Activated naive CD4-positive, alpha-beta T cell treated with anti-CD3 and anti-CD28 coated beads, Interleukin-2, amount 50 U/mL, for 72 hours (primary cell): ENCODE data around the gene CTPS1. TPM values are rescaled to one million over a fixed set of nuclear protein-coding genes. Genes with fewer than 3 reads are reported as not detected.

Source experiments
- ATAC-seq, 2 donors: fragments of 150-1000 bp; cut with Tn5 transposase; 2 replicates each; pipeline ENCODE4 v1.10.0; 2021; ENCODE audit warnings: mild to moderate bottlenecking in 2 of 2, moderate library complexity in 2 of 2
- DNase-seq, 2 donors: peaks; one replicate each; pipeline ENCODE4 v3.0.0; 2021 to 2022; ENCODE audit warnings: low spot score in 2 of 2
- H3K27ac Mint-ChIP-seq, 2 donors: one replicate each; pipeline ENCODE4 v1.8.0; 2022; ENCODE audit warnings: mild to moderate bottlenecking in 2 of 2, mixed read lengths in 2 of 2
- H3K36me3 Mint-ChIP-seq, 2 donors: one replicate each; pipeline ENCODE4 v1.8.0; 2022; ENCODE audit warnings: mixed read lengths in 2 of 2
- H3K9me3 Mint-ChIP-seq, 2 donors: one replicate each; pipeline ENCODE4 v1.8.0; 2022; ENCODE audit warnings: mixed read lengths in 2 of 2
- total RNA-seq, 2 donors: library from RNA; stranded (reverse); gene quantifications; one replicate each; pipeline ENCODE4 v1.2.3, GENCODE V29; 2022

Gene CTPS1
- total RNA-seq, 2 donors from 2014 or later, result 72.8 to 92.9 TPM

- H3K36me3 Mint-ChIP-seq, result peaks cover 52 to 54% of the 10 kb centered on the region in 2 donors
- ATAC-seq, result peak; percentile 10 to 42
- H3K9me3 Mint-ChIP-seq, result no peaks in the 10 kb centered on the region
- DNase-seq, result no peak
- peak overlapping the region; percentile 88 to 90 for H3K27ac Mint-ChIP-seq
Measured at GRCh38 chr1:40984066-40984465, 4.6 kb downstream of the CTPS1 start.

GRCh38 chr1:40984531-40984930, 5.0 kb downstream of the CTPS1 start:
- no peak for DNase-seq
- Mint-ChIP-seq H3K27ac (peak overlapping the region; percentile 88 to 90), H3K9me3 (no peaks in the 10 kb centered on the region), H3K36me3 (peaks cover 55 to 58% of the 10 kb centered on the region in 2 donors)
- peak in 1 of 2 donors; percentile 16 for ATAC-seq

- no peak for DNase-seq
- no peak for ATAC-seq
- Mint-ChIP-seq H3K36me3 (peaks cover 61 to 62% of the 10 kb centered on the region in 2 donors), H3K27ac (peak overlapping the region; percentile 68 to 81), H3K9me3 (no peaks in the 10 kb centered on the region)
Measured at GRCh38 chr1:40985161-40985560, 5.7 kb downstream of the CTPS1 start.

- Mint-ChIP-seq H3K9me3 (no peaks in the 10 kb centered on the region), H3K36me3 (peaks cover 61 to 62% of the 10 kb centered on the region in 2 donors), H3K27ac (peak overlapping the region; percentile 68 to 81)
- ATAC-seq (peak in 1 of 2 donors; percentile 26), DNase-seq (no peak)
Measured at GRCh38 chr1:40985875-40986274, 6.4 kb downstream of the CTPS1 start.

- H3K27ac Mint-ChIP-seq, result peak overlapping the region; percentile 68 to 81
- peaks cover 57 to 58% of the 10 kb centered on the region in 2 donors for H3K36me3 Mint-ChIP-seq
- no peak for ATAC-seq
- H3K9me3 Mint-ChIP-seq, result no peaks in the 10 kb centered on the region
- DNase-seq, result no peak
Measured at GRCh38 chr1:40986328-40986783, 6.9 kb downstream of the CTPS1 start.

- Mint-ChIP-seq H3K36me3 (peaks cover 55 to 64% of the 10 kb centered on the region in 2 donors), H3K27ac (no peak overlapping the region), H3K9me3 (no peaks in the 10 kb centered on the region)
- DNase-seq (no peak), ATAC-seq (no peak)
Measured at GRCh38 chr1:40986956-40987355, 7.5 kb downstream of the CTPS1 start.

GRCh38 chr1:40987439-40988276, 8.2 kb downstream of the CTPS1 start:
- H3K9me3 Mint-ChIP-seq, result no peaks in the 10 kb centered on the region
- ATAC-seq, result no peak
- H3K36me3 Mint-ChIP-seq, result peaks cover 50 to 69% of the 10 kb centered on the region in 2 donors
- H3K27ac Mint-ChIP-seq, result no peak overlapping the region
- DNase-seq, result no peak

GRCh38 chr1:40988280-40988679, 8.8 kb downstream of the CTPS1 start:
- no peak for ATAC-seq
- H3K27ac Mint-ChIP-seq, result no peak overlapping the region
- DNase-seq, result no peak
- H3K9me3 Mint-ChIP-seq, result no peaks in the 10 kb centered on the region
- H3K36me3 Mint-ChIP-seq, result peaks cover 50 to 69% of the 10 kb centered on the region in 2 donors

- no peak overlapping the region for H3K27ac Mint-ChIP-seq
- peaks cover 50 to 74% of the 10 kb centered on the region in 2 donors for H3K36me3 Mint-ChIP-seq
- DNase-seq, result no peak
- no peaks in the 10 kb centered on the region for H3K9me3 Mint-ChIP-seq
- no peak for ATAC-seq
Measured at GRCh38 chr1:40989066-40989465, 9.6 kb downstream of the CTPS1 start.

GRCh38 chr1:40997096-40997495, 17.6 kb downstream of the CTPS1 start:
- ATAC-seq (no peak), DNase-seq (no peak)
- no peaks in the 10 kb centered on the region for H3K9me3 Mint-ChIP-seq
- H3K36me3 Mint-ChIP-seq, result peaks cover 40 to 50% of the 10 kb centered on the region in 2 donors
- H3K27ac Mint-ChIP-seq, result peak overlapping the region in 1 of 2 donors; percentile 65

GRCh38 chr1:40998668-40999067, 19.2 kb downstream of the CTPS1 start:
- peaks cover 47 to 61% of the 10 kb centered on the region in 2 donors for H3K36me3 Mint-ChIP-seq

GRCh38 chr1:41003127-41003639, 23.7 kb downstream of the CTPS1 start:
- H3K27ac Mint-ChIP-seq, result peak overlapping the region in 1 of 2 donors; percentile 70
- peak in 1 of 2 donors; percentile 1 for ATAC-seq
- H3K36me3 Mint-ChIP-seq, result peaks cover 44 to 63% of the 10 kb centered on the region in 2 donors
- DNase-seq, result no peak
- no peaks in the 10 kb centered on the region for H3K9me3 Mint-ChIP-seq

More at GRCh38 chr1:40998668-40999067, 19.2 kb downstream of the CTPS1 start:
- ATAC-seq (no peak), DNase-seq (no peak)
- Mint-ChIP-seq H3K9me3 (no peaks in the 10 kb centered on the region), H3K27ac (no peak overlapping the region)

GRCh38 chr1:41003640-41004220, 24.2 kb downstream of the CTPS1 start:
- Mint-ChIP-seq H3K27ac (peak overlapping the region; percentile 70 to 84), H3K36me3 (peaks cover 45 to 64% of the 10 kb centered on the region in 2 donors), H3K9me3 (no peaks in the 10 kb centered on the region)
- peak; percentile 99 to 100 for ATAC-seq
- peak; percentile 78 to 86 for DNase-seq

- Mint-ChIP-seq H3K27ac (peak overlapping the region in 1 of 2 donors; percentile 77), H3K9me3 (no peaks in the 10 kb centered on the region), H3K36me3 (peaks cover 39 to 57% of the 10 kb centered on the region in 2 donors)
- no peak for DNase-seq
- ATAC-seq, result no peak
Measured at GRCh38 chr1:41005876-41006275, 26.4 kb downstream of the CTPS1 start.

- peaks cover 40 to 53% of the 10 kb centered on the region in 2 donors for H3K36me3 Mint-ChIP-seq
- DNase-seq (no peak), ATAC-seq (peak in 1 of 2 donors; percentile 31)
- H3K27ac Mint-ChIP-seq, result peak overlapping the region in 1 of 2 donors; percentile 82
- no peaks in the 10 kb centered on the region for H3K9me3 Mint-ChIP-seq
Measured at GRCh38 chr1:41006942-41007865, 27.7 kb downstream of the CTPS1 start.

GRCh38 chr1:41009466-41009865, 30.0 kb downstream of the CTPS1 start:
- DNase-seq (no peak), ATAC-seq (no peak)
- Mint-ChIP-seq H3K9me3 (no peaks in the 10 kb centered on the region), H3K27ac (peak overlapping the region in 1 of 2 donors; percentile 13), H3K36me3 (peaks cover 34 to 35% of the 10 kb centered on the region in 2 donors)
